CD14-positive monocyte (primary cell): ENCODE measurements around the gene LCAT. TPM values are rescaled to one million over a fixed set of nuclear protein-coding genes. Genes with fewer than 3 reads are reported as not detected.

Source experiments
- DNase-seq, 3 donors: peaks; one replicate each; pipeline ENCODE4 v3.0.0-alpha.2; 2011 to 2022
- H2AFZ ChIP-seq: 2 replicates; pipeline ENCODE4 v1.6.0; 2012; ENCODE audit warnings: mild to moderate bottlenecking, low read depth, low read length, inconsistent platforms; ENCODE audit not compliant: insufficient read depth, poor library complexity, severe bottlenecking
- H3K27ac ChIP-seq, 2 donors: 1 replicate in 1 of 2; 2 replicates in 1 of 2; pipeline ENCODE4 v1.5.1; 2012 to 2013; ENCODE audit warnings: low read length in 2 of 2, control low read depth in 1 of 2, inconsistent platforms in 1 of 2, low read depth in 1 of 2, mild to moderate bottlenecking in 1 of 2
- H3K27me3 ChIP-seq, 2 donors: one replicate each; pipeline versions ENCODE4 v1.6.0 to v1.6.1; 2011 to 2013; ENCODE audit warnings: low read length in 2 of 2; ENCODE audit not compliant: control insufficient read depth in 2 of 2, insufficient read depth in 2 of 2
- H3K36me3 ChIP-seq, 2 donors: replicated peaks in 1 of 2; 1 replicate in 1 of 2; 2 replicates in 1 of 2; pipeline versions ENCODE4 v1.5.1 to v1.6.1; 2012 to 2013; ENCODE audit warnings: low read length in 2 of 2, control low read depth in 1 of 2, inconsistent platforms in 1 of 2, mild to moderate bottlenecking in 1 of 2; ENCODE audit not compliant: insufficient read depth in 2 of 2, control insufficient read depth in 1 of 2
- H3K4me1 ChIP-seq, 2 donors: 1 replicate in 1 of 2; 2 replicates in 1 of 2; pipeline versions ENCODE4 v1.5.1 to v1.6.1; 2012 to 2013; ENCODE audit warnings: low read length in 2 of 2, control low read depth in 1 of 2, inconsistent platforms in 1 of 2, mild to moderate bottlenecking in 1 of 2, moderate library complexity in 1 of 2; ENCODE audit not compliant: insufficient read depth in 2 of 2, control insufficient read depth in 1 of 2
- H3K4me2 ChIP-seq: replicated peaks from 2 replicates; pipeline ENCODE3; 2012; ENCODE audit warnings: low read length, moderate library complexity, mild to moderate bottlenecking; ENCODE audit not compliant: poor library complexity, severe bottlenecking; ENCODE audit errors: extremely low read depth
- H3K4me3 ChIP-seq, 3 experiments: fragments of 200-600 bp in 1 of 3; sonication (generic) in 1 of 3; replicated peaks in 1 of 3; 1 replicate in 2 of 3; 2 replicates in 1 of 3; pipeline ENCODE4 v1.5.1; 2011 to 2013; ENCODE audit warnings: low read length in 3 of 3, mild to moderate bottlenecking in 3 of 3, control low read depth in 2 of 3, low read depth in 2 of 3, inconsistent platforms in 1 of 3, moderate library complexity in 1 of 3
- H3K79me2 ChIP-seq: 2 replicates; pipeline ENCODE4 v1.6.0; 2012; ENCODE audit warnings: mild to moderate bottlenecking, control low read depth, inconsistent platforms, low read length, moderate library complexity; ENCODE audit not compliant: insufficient read depth
- H3K9ac ChIP-seq: 2 replicates; pipeline ENCODE4 v1.6.0; 2017; ENCODE audit warnings: low read length, mild to moderate bottlenecking; ENCODE audit not compliant: insufficient read depth, poor library complexity, severe bottlenecking
- H3K9me3 ChIP-seq, 2 donors: replicated peaks in 1 of 2; 1 replicate in 1 of 2; 2 replicates in 1 of 2; pipeline versions ENCODE4 v1.5.1 to v1.6.1; 2012 to 2013; ENCODE audit warnings: low read length in 2 of 2, control low read depth in 1 of 2; ENCODE audit not compliant: control insufficient read depth in 1 of 2, insufficient read depth in 1 of 2
- H4K20me1 ChIP-seq: 2 replicates; pipeline ENCODE4 v1.6.0; 2012; ENCODE audit warnings: mild to moderate bottlenecking, low read length, control low read depth, moderate library complexity; ENCODE audit not compliant: insufficient read depth
- H3K27ac Mint-ChIP-seq, 7 donors: one replicate each; pipeline ENCODE4 v1.8.0; 2020; ENCODE audit warnings: mild to moderate bottlenecking in 7 of 7, mixed read lengths in 7 of 7, moderate library complexity in 6 of 7, inconsistent platforms in 2 of 7
- H3K27me3 Mint-ChIP-seq, 3 donors: one replicate each; pipeline ENCODE4 v1.8.0; 2021 to 2022; ENCODE audit warnings: low read depth in 3 of 3, mild to moderate bottlenecking in 3 of 3, mixed read lengths in 3 of 3, moderate library complexity in 3 of 3, inconsistent platforms in 1 of 3
- H3K36me3 Mint-ChIP-seq, 2 donors: one replicate each; pipeline ENCODE4 v1.8.0; 2020; ENCODE audit warnings: mixed read lengths in 2 of 2, inconsistent platforms in 1 of 2, mild to moderate bottlenecking in 1 of 2
- H3K4me1 Mint-ChIP-seq: one replicate; pipeline ENCODE4 v1.8.0; 2020; ENCODE audit warnings: mild to moderate bottlenecking, mixed read lengths
- H3K4me3 Mint-ChIP-seq, 2 donors: one replicate each; pipeline ENCODE4 v1.8.0; 2020; ENCODE audit warnings: mild to moderate bottlenecking in 2 of 2, mixed read lengths in 2 of 2, moderate library complexity in 1 of 2
- H3K9me3 Mint-ChIP-seq, 7 donors: one replicate each; pipeline ENCODE4 v1.8.0; 2020 to 2022; ENCODE audit warnings: mixed read lengths in 7 of 7, mild to moderate bottlenecking in 6 of 7, moderate library complexity in 6 of 7, inconsistent platforms in 2 of 7
- CTCF ChIP-seq: fragments of 200-600 bp; IDR thresholded peaks from one replicate; pipeline ENCODE4 v1.8.0; 2022; ENCODE audit warnings: antibody characterized with exemption, mild to moderate bottlenecking
- WGBS: methylation state at CpG from one replicate; pipeline ENCODE4 v1.1.5; 2013; ENCODE audit warnings: missing lambda C conversion rate; ENCODE audit not compliant: insufficient coverage; 5-methylcytosine and 5-hydroxymethylcytosine counted together
- intact Hi-C, 2 donors: fragments of 100-400 bp; cut with micrococcal nuclease; formaldehyde crosslinking; loops; one replicate each; pipeline versions ENCODE4 v1.15.0 to v1.15.1; 2023
- polyA plus RNA-seq, 3 donors: library from polyadenylated mRNA; depleted of rRNA in 1 of 3; unstranded in 2 of 3; stranded (reverse) in 1 of 3; fragments of 300-500 nt in 2 of 3; fragments of >200 nt in 1 of 3; fragmentation: Illumina TruSeq in 2 of 3; gene quantifications; 1 replicate in 2 of 3; 2 replicates in 1 of 3; pipeline ENCODE4 v1.2.3, GENCODE V29; 2012 to 2021

LCAT gene
- polyA plus RNA-seq, 3 donors, result 0.17 to 16.2 TPM; not detected in 1

DNA sequence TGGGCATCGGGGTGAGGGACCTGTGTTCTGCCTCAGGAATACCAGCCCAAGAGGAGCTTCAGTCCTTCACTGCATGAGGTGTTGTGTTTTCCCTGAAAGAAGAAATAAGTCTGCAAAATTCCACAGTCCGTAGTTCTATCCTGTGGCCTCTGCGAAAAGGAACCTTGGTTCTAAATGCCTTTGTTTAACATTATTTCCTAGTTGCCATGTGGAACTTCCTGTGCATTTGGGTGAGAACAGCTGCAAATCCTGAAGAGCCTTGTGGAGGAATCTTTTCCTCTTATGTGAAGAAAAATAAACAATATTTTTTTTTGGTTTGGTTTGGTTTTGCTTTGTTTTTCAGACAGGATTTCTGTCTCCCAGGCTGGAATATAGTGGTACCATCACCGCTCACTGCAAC is 41.1 kb downstream of the LCAT start:
- Mint-ChIP-seq H3K4me3 (no peak overlapping the region), H3K27me3 (peaks cover 0 to 1% (median 0%) of the 10 kb centered on the region in 3 donors), H3K27ac (peak overlapping the region in 1 of 7 donors; percentile 17), H3K9me3 (peaks cover 0 to 3% (median 0%) of the 10 kb centered on the region in 7 donors), H3K4me1 (no peaks in the 10 kb centered on the region), H3K36me3 (peaks cover 13 to 40% of the 10 kb centered on the region in 2 donors)
- H3K36me3 ChIP-seq, result peaks cover 18 to 39% of the 10 kb centered on the region in 2 donors
- H2AFZ ChIP-seq, result no peak overlapping the region
- no peaks in the 10 kb centered on the region for H3K4me1 ChIP-seq
- intact Hi-C loops, result no loop called here
- 100% methylated on average over 1 of the region's 4 CpGs for WGBS
- H3K9me3 ChIP-seq, result no peaks in the 10 kb centered on the region
- TF ChIP-seq CTCF, result no peak
- no peaks in the 10 kb centered on the region for H3K27me3 ChIP-seq
- no peak for DNase-seq
- peaks cover 46% of the 10 kb centered on the region for H3K79me2 ChIP-seq
- H3K27ac ChIP-seq, result no peak overlapping the region
- H3K4me2 ChIP-seq, result no peak overlapping the region
- H3K9ac ChIP-seq, result no peak overlapping the region
- H3K4me3 ChIP-seq, result no peak overlapping the region
- peaks cover 51% of the 10 kb centered on the region for H4K20me1 ChIP-seq

GRCh38 chr16:67901734-67902133 is 42.2 kb downstream of the LCAT start:
- Mint-ChIP-seq H3K27ac (no peak overlapping the region), H3K4me3 (no peak overlapping the region), H3K4me1 (peaks cover 3% of the 10 kb centered on the region), H3K9me3 (peaks cover 0 to 3% (median 0%) of the 10 kb centered on the region in 7 donors), H3K27me3 (peaks cover 0 to 1% (median 0%) of the 10 kb centered on the region in 3 donors), H3K36me3 (peaks cover 18 to 45% of the 10 kb centered on the region in 2 donors)
- Histone ChIP-seq H3K9ac (no peak overlapping the region), H3K27me3 (no peaks in the 10 kb centered on the region), H3K79me2 (peaks cover 57% of the 10 kb centered on the region), H4K20me1 (peaks cover 57% of the 10 kb centered on the region), H3K9me3 (no peaks in the 10 kb centered on the region), H3K36me3 (peaks cover 15 to 39% of the 10 kb centered on the region in 2 donors), H3K4me1 (no peaks in the 10 kb centered on the region), H2AFZ (no peak overlapping the region), H3K4me3 (no peak overlapping the region), H3K27ac (no peak overlapping the region), H3K4me2 (no peak overlapping the region)
- no peak for TF ChIP-seq CTCF
- no peak for DNase-seq
- WGBS, result no CpG with 5 or more reads among the region's 5 CpGs
- intact Hi-C loops, result no loop called here
